Sigmoid colon (tissue), 7 donors: ENCODE results near the gene IFITM2. TPM values are rescaled to one million over a fixed set of nuclear protein-coding genes. Genes with fewer than 3 reads are reported as not detected.
"Not testable (repeated sequence)": the region's sequence is repeated elsewhere in the genome, so short reads cannot be mapped to it uniquely, and the experiment has no call there.

Source experiments
- DNase-seq: peaks from one replicate; pipeline ENCODE4 v3.0.0-alpha.2; 2019
- H3K27ac ChIP-seq, 4 donors: fragments of 200-600 bp; sonication (generic); one replicate each; pipeline ENCODE4 v1.5.1; 2016 to 2019; ENCODE audit warnings: mild to moderate bottlenecking in 1 of 4
- H3K27me3 ChIP-seq, 3 donors: fragments of 200-600 bp; sonication (generic); one replicate each; pipeline ENCODE4 v1.5.1; 2019; ENCODE audit warnings: mild to moderate bottlenecking in 1 of 3
- H3K36me3 ChIP-seq, 4 donors: fragments of 200-600 bp; sonication (generic); one replicate each; pipeline ENCODE4 v1.5.1; 2016 to 2019
- H3K4me1 ChIP-seq, 4 donors: fragments of 200-600 bp; sonication (generic); one replicate each; pipeline ENCODE4 v1.5.1; 2017 to 2019
- H3K4me3 ChIP-seq, 4 donors: fragments of 200-600 bp; sonication (generic); one replicate each; pipeline ENCODE4 v1.5.1; 2017 to 2019; ENCODE audit warnings: mild to moderate bottlenecking in 2 of 4, moderate library complexity in 1 of 4
- H3K9me3 ChIP-seq, 4 donors: fragments of 200-600 bp in 3 of 4; sonication (generic) in 3 of 4; one replicate each; pipeline versions ENCODE4 v1.5.1 to v1.6.1; 2013 to 2019
- EP300 ChIP-seq, 4 donors: sonication (generic); formaldehyde crosslinking; IDR thresholded peaks; one replicate each; pipeline ENCODE4 v1.6.1; 2017; ENCODE audit warnings: antibody characterized with exemption in 4 of 4
- POLR2A ChIP-seq, 2 donors: fragments of 450-650 bp; IDR thresholded peaks; one replicate each; pipeline ENCODE4 v1.6.1; 2016; ENCODE audit warnings: antibody characterized with exemption in 2 of 2, mild to moderate bottlenecking in 2 of 2, moderate library complexity in 2 of 2
- POLR2AphosphoS5 ChIP-seq, 4 donors: sonication (generic); formaldehyde crosslinking; IDR thresholded peaks; one replicate each; pipeline ENCODE4 v1.6.1; 2017; ENCODE audit warnings: antibody characterized with exemption in 4 of 4
- WGBS, 2 donors: extraction: QIAGEN DNeasy Blood & Tissue Kit; methylation state at CpG; one replicate each; pipeline ENCODE4 v1.1.7; 2013; 5-methylcytosine and 5-hydroxymethylcytosine counted together
- intact Hi-C: fragments of 100-400 bp; cut with DNase I; formaldehyde crosslinking; loops from one replicate; pipeline ENCODE4 v1.15.1; 2023
- polyA plus RNA-seq, 3 donors: library from polyadenylated mRNA; stranded (reverse); fragments of 200-250 nt; gene quantifications; one replicate each; pipeline ENCODE4 v1.2.3, GENCODE V29; 2013
- total RNA-seq, 4 donors: library from RNA; depleted of rRNA; stranded (reverse); fragments of >200 nt; gene quantifications; one replicate each; pipeline ENCODE4 v1.1.0, GENCODE V29; 2016
- TF ChIP-seq, protein P1 (sequence below), 4 experiments: fragments of 450-650 bp in 3 of 4; fragments of 200-600 bp in 1 of 4; IDR thresholded peaks; one replicate each; pipeline ENCODE4 v1.5.1; 2016 to 2019; ENCODE audit warnings: antibody characterized with exemption in 4 of 4, mild to moderate bottlenecking in 3 of 4, moderate library complexity in 2 of 4
- donor health status: healthy with polysubstance abuse.
- donor health status: Bipolar disorder and iron deficiency.
- donor health status: healthy.

Gene IFITM2
- total and polyA plus RNA-seq, 7 donors, result 73.3 to 461 (median 161) TPM

DNA sequence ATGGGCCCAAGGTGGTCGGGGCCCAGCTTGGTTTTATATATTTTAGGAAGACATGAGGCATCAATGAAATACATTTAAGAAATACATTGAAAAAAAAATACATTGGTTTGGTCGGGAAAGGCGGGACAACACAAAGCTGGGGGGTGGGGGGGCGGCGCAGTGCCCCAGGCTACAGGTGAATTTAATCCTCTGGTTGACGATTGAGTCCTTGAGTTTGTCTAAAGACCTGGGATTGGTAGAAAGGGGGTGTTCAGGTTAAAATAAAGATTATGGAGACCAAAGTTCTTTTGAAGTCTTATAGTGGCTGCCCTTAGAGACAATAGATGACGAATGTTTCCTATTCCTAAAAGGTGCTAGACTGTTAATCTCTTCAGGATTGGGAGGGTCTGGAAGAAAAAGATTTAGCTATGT, 9.3 kb downstream of the IFITM2 start:
- TF ChIP-seq EP300 (IDR thresholded peaks at IDR 0.05) (no peak), POLR2AphosphoS5 (IDR thresholded peaks at IDR 0.05) (no peak), POLR2A (IDR thresholded peaks at IDR 0.05) (no peak)
- TF ChIP-seq, protein P1, sequence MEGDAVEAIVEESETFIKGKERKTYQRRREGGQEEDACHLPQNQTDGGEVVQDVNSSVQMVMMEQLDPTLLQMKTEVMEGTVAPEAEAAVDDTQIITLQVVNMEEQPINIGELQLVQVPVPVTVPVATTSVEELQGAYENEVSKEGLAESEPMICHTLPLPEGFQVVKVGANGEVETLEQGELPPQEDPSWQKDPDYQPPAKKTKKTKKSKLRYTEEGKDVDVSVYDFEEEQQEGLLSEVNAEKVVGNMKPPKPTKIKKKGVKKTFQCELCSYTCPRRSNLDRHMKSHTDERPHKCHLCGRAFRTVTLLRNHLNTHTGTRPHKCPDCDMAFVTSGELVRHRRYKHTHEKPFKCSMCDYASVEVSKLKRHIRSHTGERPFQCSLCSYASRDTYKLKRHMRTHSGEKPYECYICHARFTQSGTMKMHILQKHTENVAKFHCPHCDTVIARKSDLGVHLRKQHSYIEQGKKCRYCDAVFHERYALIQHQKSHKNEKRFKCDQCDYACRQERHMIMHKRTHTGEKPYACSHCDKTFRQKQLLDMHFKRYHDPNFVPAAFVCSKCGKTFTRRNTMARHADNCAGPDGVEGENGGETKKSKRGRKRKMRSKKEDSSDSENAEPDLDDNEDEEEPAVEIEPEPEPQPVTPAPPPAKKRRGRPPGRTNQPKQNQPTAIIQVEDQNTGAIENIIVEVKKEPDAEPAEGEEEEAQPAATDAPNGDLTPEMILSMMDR (IDR thresholded peaks at IDR 0.05), result no peak
- peaks cover 5 to 19% (median 11%) of the 10 kb centered on the region in 3 donors for H3K27me3 ChIP-seq
- peaks cover 0 to 33% (median 22%) of the 10 kb centered on the region in 4 donors for H3K4me1 ChIP-seq
- intact Hi-C loops, result no loop called here
- 64 to 65% methylated on average over 7 of the region's 7 CpGs for WGBS, 2 donors
- H3K36me3 ChIP-seq, result no peaks in the 10 kb centered on the region
- peak overlapping the region in 1 of 4 donors; percentile 52 for H3K4me3 ChIP-seq
- no peaks in the 10 kb centered on the region for H3K9me3 ChIP-seq
- peak overlapping the region; percentile 65 to 76 (median 72) for H3K27ac ChIP-seq
- DNase-seq, result no peak

GRCh38 chr11:317668-318404, 10.2 kb downstream of the IFITM2 start:
- peak in 1 of 4 donors; percentile 32 for TF ChIP-seq POLR2AphosphoS5 (IDR thresholded peaks at IDR 0.05)
- DNase-seq, result peak; percentile 55
- intact Hi-C loops, H3K9me3 ChIP-seq, H3K36me3 ChIP-seq: not testable (repeated sequence)
- Histone ChIP-seq H3K4me1 (peaks cover 0 to 29% (median 18%) of the 10 kb centered on the region in 4 donors), H3K27me3 (peaks cover 5 to 19% (median 11%) of the 10 kb centered on the region in 3 donors), H3K27ac (peak overlapping the region; percentile 49 to 73 (median 58)), H3K4me3 (peak overlapping the region in 2 of 4 donors; percentile 36 to 39)
- 29 to 32% methylated on average over 16 to 17 of the region's 30 CpGs for WGBS, 2 donors

DNA sequence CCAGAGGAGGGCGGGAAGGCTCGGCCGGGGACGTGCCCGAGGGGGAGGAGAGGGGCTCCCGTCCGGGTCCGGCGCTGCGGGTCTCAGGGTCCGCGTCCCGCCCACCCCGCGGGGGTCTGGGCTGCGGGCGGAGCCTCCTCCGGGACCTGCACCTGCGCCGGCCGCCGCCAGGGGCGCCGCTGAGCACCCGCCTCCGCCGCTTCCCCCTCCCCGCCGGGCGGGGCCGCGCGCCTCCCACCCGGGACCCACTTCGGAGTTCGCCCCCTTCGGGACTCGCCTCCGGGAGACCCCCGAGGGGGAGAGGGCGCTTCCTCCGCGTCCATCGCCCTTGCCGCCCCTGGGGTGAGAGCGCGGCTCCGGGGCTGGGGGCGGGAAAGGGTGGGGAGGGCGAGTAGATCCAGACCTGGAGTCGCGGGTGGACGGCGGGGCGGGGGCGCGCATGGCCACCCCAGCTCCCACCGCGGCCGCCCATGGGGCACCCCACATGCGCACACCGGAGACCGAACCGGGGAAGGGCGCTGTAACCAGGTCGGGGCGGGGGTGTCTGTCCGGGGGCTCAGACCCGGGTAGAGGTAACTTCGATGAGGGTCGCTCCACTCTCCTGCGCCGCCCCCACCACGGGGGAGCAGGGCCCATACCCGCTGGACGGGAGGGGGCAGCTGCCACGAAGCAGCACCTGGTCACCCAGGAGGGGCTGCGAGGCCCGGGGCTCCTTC, 10.9 kb downstream of the IFITM2 start:
- H3K27me3 ChIP-seq, result peaks cover 5 to 19% (median 11%) of the 10 kb centered on the region in 3 donors
- peaks cover 0 to 30% (median 13%) of the 10 kb centered on the region in 4 donors for H3K4me1 ChIP-seq
- H3K36me3 ChIP-seq, H3K9me3 ChIP-seq, intact Hi-C loops: not testable (repeated sequence)
- peak overlapping the region; percentile 74 to 96 (median 92) for H3K4me3 ChIP-seq
- DNase-seq, result peak; percentile 63
- H3K27ac ChIP-seq, result peak overlapping the region; percentile 98 to 100 (median 100)
- 2 to 3% methylated on average over 16 of the region's 79 CpGs for WGBS, 2 donors

DNA sequence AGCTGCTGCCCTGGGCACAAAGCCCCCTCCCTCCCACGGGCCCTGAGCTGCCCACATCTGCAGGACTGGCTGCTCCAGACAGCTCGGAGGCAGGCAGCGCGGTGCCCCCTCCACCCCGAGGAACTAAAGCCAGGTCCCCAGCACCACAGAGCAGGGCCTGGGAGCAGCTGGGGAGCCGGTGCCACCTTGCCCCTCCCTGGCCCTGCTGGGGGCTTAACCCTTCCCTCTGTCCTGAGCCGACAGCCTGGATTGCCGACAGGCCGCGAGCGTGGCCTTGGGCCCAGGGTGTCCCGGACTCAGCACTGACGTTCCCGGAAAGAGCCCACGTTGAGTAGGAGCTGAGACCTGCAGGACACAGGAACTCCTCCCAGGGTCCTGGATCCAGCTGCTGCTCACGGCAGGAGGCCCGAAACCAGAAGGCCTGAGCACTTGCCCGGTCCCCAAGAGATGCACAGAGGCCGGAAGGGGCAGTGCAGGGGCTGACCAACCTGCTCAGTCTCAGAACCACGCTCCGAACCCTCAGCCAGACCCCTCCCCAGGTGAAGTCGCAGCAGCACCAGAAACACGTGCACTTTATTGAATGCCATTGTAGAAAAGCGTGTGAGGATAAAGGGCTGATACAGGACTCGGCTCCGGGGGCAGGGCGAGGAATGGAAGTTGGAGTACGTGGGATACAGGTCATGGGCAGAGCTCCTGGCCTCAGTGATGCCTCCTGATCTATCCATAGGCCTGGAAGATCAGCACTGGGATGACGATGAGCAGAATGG, 11.7 kb downstream of the IFITM2 start:
- peaks cover 0 to 38% (median 17%) of the 10 kb centered on the region in 4 donors for H3K4me1 ChIP-seq
- H3K9me3 ChIP-seq, H3K36me3 ChIP-seq, intact Hi-C loops: not testable (repeated sequence)
- H3K27me3 ChIP-seq, result peaks cover 5 to 19% (median 11%) of the 10 kb centered on the region in 3 donors
- TF ChIP-seq, protein P1 (IDR thresholded peaks at IDR 0.05), result peak in 2 of 4 experiments; percentile 8 to 19
- TF ChIP-seq POLR2AphosphoS5 (IDR thresholded peaks at IDR 0.05), result peak in 2 of 4 donors; percentile 20 to 46
- DNase-seq, result peak; percentile 74
- 15 to 22% methylated on average over 20 of the region's 29 CpGs for WGBS, 2 donors
- H3K27ac ChIP-seq, result peak overlapping the region; percentile 98 to 100 (median 100)
- H3K4me3 ChIP-seq, result peak overlapping the region; percentile 74 to 96 (median 92)

DNA sequence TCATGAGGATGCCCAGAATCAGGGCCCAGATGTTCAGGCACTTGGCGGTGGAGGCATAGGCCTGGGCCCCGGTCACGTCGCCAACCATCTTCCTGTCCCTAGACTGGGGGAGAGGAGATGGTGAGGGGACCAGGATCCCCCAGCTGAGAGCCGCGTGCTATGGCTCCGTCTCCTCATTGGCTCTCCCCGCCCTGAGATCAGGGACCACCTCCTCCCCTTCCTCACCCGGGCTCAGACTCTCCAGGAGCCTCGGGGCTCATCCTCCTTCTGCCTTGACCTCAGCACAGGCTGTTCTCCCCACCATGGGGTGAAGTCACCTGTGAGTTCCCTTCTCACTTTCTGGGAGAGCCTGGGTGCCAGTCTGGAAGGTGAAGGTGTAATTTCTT, 12.3 kb downstream of the IFITM2 start:
- 10 to 29% methylated on average over 10 of the region's 10 CpGs for WGBS, 2 donors
- Histone ChIP-seq H3K4me1 (peaks cover 0 to 43% (median 23%) of the 10 kb centered on the region in 4 donors), H3K4me3 (peak overlapping the region; percentile 74 to 96 (median 92)), H3K27ac (peak overlapping the region; percentile 98 to 100 (median 100)), H3K27me3 (peaks cover 5 to 19% (median 11%) of the 10 kb centered on the region in 3 donors)
- H3K36me3 ChIP-seq, H3K9me3 ChIP-seq, intact Hi-C loops: not testable (repeated sequence)
- DNase-seq, result peak; percentile 55
